Measurements from ENCODE around the gene ZNF516. TPM values are rescaled to one million over a fixed set of nuclear protein-coding genes. Genes with fewer than 3 reads are reported as not detected.

The ZNF516 gene
- total and polyA plus RNA-seq, 10 of the 15 experiments (the other 5 are each of a cell fraction or from before 2014, with no cell fraction given) = 2.0 to 32.0 (median 8.3) TPM

DNA sequence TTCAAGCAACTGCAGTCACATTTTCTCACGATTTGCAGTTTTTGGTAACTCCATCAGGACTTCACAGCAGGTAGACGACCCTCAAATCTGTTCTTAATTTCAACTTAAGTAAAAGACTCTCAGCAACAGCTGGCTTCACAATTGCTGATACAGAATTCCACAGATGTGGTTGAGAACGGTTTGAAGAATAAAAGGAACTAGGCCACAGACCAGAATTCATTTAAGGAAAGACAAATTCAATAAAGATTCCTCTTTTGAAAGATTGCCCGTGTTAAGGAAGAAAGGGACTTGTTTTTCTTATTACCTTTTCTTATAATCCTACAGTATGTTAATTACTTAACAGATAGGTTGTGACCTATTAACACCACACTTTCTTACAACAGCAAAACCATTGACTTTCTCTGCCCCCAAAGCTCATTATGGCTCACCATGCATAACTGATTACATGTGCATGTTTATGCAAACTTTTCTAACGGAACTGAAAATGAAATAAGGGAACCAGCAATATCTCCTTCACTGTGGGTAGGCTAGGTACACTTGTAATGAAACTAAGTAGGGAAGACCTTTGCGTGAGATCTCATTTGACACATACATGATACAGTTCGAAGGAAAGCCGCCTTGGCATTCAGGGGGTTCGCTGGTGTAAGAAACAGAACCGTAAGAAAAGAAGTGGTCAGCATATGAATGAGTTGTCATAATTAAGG is 4.7 kb upstream of the ZNF516 start (continued):
- TF ChIP-seq KAT2A (conservative IDR thresholded peaks at IDR 0.05; ENCODE audit: control insufficient read depth, low read depth, low read length) = no peak
- no peak for TF ChIP-seq KLF5 (IDR thresholded peaks at IDR 0.05; ENCODE audit: partially characterized antibody)
- TF ChIP-seq, protein P1, sequence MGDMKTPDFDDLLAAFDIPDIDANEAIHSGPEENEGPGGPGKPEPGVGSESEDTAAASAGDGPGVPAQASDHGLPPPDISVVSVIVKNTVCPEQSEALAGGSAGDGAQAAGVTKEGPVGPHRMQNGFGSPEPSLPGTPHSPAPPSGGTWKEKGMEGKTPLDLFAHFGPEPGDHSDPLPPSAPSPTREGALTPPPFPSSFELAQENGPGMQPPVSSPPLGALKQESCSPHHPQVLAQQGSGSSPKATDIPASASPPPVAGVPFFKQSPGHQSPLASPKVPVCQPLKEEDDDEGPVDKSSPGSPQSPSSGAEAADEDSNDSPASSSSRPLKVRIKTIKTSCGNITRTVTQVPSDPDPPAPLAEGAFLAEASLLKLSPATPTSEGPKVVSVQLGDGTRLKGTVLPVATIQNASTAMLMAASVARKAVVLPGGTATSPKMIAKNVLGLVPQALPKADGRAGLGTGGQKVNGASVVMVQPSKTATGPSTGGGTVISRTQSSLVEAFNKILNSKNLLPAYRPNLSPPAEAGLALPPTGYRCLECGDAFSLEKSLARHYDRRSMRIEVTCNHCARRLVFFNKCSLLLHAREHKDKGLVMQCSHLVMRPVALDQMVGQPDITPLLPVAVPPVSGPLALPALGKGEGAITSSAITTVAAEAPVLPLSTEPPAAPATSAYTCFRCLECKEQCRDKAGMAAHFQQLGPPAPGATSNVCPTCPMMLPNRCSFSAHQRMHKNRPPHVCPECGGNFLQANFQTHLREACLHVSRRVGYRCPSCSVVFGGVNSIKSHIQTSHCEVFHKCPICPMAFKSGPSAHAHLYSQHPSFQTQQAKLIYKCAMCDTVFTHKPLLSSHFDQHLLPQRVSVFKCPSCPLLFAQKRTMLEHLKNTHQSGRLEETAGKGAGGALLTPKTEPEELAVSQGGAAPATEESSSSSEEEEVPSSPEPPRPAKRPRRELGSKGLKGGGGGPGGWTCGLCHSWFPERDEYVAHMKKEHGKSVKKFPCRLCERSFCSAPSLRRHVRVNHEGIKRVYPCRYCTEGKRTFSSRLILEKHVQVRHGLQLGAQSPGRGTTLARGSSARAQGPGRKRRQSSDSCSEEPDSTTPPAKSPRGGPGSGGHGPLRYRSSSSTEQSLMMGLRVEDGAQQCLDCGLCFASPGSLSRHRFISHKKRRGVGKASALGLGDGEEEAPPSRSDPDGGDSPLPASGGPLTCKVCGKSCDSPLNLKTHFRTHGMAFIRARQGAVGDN (IDR thresholded peaks at IDR 0.05) = no peak
- no peak for TF ChIP-seq TARDBP (IDR thresholded peaks at IDR 0.05; ENCODE audit: borderline replicate concordance)
- TF ChIP-seq, protein P2, sequence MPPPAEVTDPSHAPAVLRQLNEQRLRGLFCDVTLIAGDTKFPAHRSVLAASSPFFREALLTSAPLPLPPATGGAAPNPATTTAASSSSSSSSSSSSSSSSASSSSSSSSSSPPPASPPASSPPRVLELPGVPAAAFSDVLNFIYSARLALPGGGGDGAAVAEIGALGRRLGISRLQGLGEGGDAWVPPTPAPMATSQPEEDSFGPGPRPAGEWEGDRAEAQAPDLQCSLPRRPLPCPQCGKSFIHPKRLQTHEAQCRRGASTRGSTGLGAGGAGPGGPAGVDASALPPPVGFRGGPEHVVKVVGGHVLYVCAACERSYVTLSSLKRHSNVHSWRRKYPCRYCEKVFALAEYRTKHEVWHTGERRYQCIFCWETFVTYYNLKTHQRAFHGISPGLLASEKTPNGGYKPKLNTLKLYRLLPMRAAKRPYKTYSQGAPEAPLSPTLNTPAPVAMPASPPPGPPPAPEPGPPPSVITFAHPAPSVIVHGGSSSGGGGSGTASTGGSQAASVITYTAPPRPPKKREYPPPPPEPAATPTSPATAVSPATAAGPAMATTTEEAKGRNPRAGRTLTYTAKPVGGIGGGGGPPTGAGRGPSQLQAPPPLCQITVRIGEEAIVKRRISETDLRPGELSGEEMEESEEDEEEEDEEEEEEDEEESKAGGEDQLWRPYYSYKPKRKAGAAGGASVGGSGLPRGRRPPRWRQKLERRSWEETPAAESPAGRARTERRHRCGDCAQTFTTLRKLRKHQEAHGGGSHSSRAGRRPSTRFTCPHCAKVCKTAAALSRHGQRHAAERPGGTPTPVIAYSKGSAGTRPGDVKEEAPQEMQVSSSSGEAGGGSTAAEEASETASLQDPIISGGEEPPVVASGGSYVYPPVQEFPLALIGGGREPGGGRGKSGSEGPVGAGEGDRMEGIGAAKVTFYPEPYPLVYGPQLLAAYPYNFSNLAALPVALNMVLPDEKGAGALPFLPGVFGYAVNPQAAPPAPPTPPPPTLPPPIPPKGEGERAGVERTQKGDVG (CRISPR knock-in tag; IDR thresholded peaks at IDR 0.05) = no peak
- peak; percentile 98 for TF ChIP-seq SPI1 (IDR thresholded peaks at IDR 0.05; ENCODE audit: borderline replicate concordance, insufficient read depth, low read depth, low read length)
- TF ChIP-seq IKZF1 (conservative IDR thresholded peaks at IDR 0.05) = peak; percentile 84
- TF ChIP-seq, protein P3, sequence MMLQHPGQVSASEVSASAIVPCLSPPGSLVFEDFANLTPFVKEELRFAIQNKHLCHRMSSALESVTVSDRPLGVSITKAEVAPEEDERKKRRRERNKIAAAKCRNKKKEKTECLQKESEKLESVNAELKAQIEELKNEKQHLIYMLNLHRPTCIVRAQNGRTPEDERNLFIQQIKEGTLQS (IDR thresholded peaks at IDR 0.05; ENCODE audit: borderline replicate concordance, extremely low read depth, low read depth, low read length) = no peak
- TF ChIP-seq, protein P4, sequence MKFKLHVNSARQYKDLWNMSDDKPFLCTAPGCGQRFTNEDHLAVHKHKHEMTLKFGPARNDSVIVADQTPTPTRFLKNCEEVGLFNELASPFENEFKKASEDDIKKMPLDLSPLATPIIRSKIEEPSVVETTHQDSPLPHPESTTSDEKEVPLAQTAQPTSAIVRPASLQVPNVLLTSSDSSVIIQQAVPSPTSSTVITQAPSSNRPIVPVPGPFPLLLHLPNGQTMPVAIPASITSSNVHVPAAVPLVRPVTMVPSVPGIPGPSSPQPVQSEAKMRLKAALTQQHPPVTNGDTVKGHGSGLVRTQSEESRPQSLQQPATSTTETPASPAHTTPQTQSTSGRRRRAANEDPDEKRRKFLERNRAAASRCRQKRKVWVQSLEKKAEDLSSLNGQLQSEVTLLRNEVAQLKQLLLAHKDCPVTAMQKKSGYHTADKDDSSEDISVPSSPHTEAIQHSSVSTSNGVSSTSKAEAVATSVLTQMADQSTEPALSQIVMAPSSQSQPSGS (IDR thresholded peaks at IDR 0.05; ENCODE audit: low read length) = peak; percentile 85
- no peak for TF ChIP-seq HCFC1 (IDR thresholded peaks at IDR 0.05; ENCODE audit: low read length)
- no peak for TF ChIP-seq NR2C2 (IDR thresholded peaks at IDR 0.05; ENCODE audit: borderline replicate concordance, control insufficient read depth, insufficient read length, low read depth)
- TF ChIP-seq, protein P5, sequence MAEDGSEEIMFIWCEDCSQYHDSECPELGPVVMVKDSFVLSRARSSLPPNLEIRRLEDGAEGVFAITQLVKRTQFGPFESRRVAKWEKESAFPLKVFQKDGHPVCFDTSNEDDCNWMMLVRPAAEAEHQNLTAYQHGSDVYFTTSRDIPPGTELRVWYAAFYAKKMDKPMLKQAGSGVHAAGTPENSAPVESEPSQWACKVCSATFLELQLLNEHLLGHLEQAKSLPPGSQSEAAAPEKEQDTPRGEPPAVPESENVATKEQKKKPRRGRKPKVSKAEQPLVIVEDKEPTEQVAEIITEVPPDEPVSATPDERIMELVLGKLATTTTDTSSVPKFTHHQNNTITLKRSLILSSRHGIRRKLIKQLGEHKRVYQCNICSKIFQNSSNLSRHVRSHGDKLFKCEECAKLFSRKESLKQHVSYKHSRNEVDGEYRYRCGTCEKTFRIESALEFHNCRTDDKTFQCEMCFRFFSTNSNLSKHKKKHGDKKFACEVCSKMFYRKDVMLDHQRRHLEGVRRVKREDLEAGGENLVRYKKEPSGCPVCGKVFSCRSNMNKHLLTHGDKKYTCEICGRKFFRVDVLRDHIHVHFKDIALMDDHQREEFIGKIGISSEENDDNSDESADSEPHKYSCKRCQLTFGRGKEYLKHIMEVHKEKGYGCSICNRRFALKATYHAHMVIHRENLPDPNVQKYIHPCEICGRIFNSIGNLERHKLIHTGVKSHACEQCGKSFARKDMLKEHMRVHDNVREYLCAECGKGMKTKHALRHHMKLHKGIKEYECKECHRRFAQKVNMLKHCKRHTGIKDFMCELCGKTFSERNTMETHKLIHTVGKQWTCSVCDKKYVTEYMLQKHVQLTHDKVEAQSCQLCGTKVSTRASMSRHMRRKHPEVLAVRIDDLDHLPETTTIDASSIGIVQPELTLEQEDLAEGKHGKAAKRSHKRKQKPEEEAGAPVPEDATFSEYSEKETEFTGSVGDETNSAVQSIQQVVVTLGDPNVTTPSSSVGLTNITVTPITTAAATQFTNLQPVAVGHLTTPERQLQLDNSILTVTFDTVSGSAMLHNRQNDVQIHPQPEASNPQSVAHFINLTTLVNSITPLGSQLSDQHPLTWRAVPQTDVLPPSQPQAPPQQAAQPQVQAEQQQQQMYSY (CRISPR knock-in tag; IDR thresholded peaks at IDR 0.05) = no peak
- no peak for TF ChIP-seq ZNF384 (IDR thresholded peaks at IDR 0.05; ENCODE audit: borderline replicate concordance, low read depth, low read length)

Measured in GM12878 (cell line).